RWPE2 (cell line): Measurements from ENCODE around the gene CLSTN2.

Experiments
- ATAC-seq: fragments of 200-7000 bp; cut with Tn5 transposase; 3 replicates; pipeline ENCODE4 v1.9.1; 2021; ENCODE audit warnings: low read depth
- DNase-seq: peaks from one replicate; pipeline ENCODE4 v3.0.0-alpha.2; 2020; ENCODE audit warnings: low spot score
- H3K27ac ChIP-seq: fragments of 450-650 bp; 2 replicates; pipeline ENCODE4 v1.5.1; 2017; ENCODE audit warnings: mild to moderate bottlenecking; ENCODE audit not compliant: poor library complexity, severe bottlenecking
- H3K27me3 ChIP-seq: fragments of 250-450 bp; sonication (Bioruptor Pico); 2 replicates; pipeline ENCODE4 v1.5.1; 2021; ENCODE audit warnings: mild to moderate bottlenecking, moderate library complexity; ENCODE audit not compliant: insufficient read depth, poor library complexity, severe bottlenecking
- H3K36me3 ChIP-seq: fragments of 250-450 bp; sonication (Bioruptor Pico); 2 replicates; pipeline ENCODE4 v1.5.1; 2020; ENCODE audit warnings: low read depth, mild to moderate bottlenecking, moderate library complexity
- H3K4me1 ChIP-seq: fragments of 250-450 bp; sonication (Bioruptor Pico); 2 replicates; pipeline ENCODE4 v1.5.1; 2021; ENCODE audit warnings: mild to moderate bottlenecking, moderate library complexity; ENCODE audit not compliant: insufficient read depth, poor library complexity, severe bottlenecking
- H3K4me3 ChIP-seq: fragments of 250-450 bp; sonication (Bioruptor Pico); 2 replicates; pipeline ENCODE4 v1.5.1; 2021; ENCODE audit warnings: mild to moderate bottlenecking, moderate library complexity; ENCODE audit not compliant: severe bottlenecking
- H3K9me3 ChIP-seq: fragments of 250-450 bp; sonication (Bioruptor Pico); 2 replicates; pipeline ENCODE4 v1.5.1; 2021; ENCODE audit warnings: mild to moderate bottlenecking, moderate library complexity; ENCODE audit not compliant: severe bottlenecking
- TF ChIP-seq, protein P1 (sequence below): fragments of 450-650 bp; IDR thresholded peaks from one replicate; pipeline ENCODE4 v1.5.1; 2017; ENCODE audit warnings: mild to moderate bottlenecking, moderate library complexity; ENCODE audit not compliant: poor library complexity, severe bottlenecking

The CLSTN2 gene

DNA sequence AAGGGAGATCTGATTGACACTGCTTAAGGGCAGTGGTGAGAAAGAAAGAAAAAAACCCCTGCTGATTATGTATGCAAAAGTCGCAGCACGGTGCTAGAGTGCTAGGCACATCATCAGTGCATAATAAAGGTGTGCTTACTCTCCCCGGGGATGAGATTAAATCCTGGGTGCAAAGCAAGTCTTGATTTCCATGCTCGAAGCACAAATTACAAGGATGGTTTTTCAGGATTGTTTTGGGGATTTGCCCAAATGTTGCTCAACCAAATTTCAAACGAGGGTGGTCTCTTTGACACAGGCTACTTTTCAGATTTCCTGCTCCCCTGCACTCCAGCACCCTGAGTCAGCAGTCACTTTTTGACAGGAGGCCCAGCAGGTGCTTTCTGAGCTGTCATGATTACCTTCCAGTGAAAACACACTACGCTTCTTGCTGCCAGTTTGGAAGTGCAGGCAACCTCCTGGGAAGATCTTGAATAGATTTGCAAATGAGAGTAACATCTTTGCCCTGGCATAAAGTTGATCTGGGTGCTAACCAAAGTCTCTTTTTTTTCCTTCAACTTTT lies 575.4 kb downstream of the CLSTN2 start:
- no peaks in the 10 kb centered on the region for H3K27me3 ChIP-seq
- no peak overlapping the region for H3K27ac ChIP-seq
- H3K4me3 ChIP-seq, result no peak overlapping the region
- TF ChIP-seq, protein P1, sequence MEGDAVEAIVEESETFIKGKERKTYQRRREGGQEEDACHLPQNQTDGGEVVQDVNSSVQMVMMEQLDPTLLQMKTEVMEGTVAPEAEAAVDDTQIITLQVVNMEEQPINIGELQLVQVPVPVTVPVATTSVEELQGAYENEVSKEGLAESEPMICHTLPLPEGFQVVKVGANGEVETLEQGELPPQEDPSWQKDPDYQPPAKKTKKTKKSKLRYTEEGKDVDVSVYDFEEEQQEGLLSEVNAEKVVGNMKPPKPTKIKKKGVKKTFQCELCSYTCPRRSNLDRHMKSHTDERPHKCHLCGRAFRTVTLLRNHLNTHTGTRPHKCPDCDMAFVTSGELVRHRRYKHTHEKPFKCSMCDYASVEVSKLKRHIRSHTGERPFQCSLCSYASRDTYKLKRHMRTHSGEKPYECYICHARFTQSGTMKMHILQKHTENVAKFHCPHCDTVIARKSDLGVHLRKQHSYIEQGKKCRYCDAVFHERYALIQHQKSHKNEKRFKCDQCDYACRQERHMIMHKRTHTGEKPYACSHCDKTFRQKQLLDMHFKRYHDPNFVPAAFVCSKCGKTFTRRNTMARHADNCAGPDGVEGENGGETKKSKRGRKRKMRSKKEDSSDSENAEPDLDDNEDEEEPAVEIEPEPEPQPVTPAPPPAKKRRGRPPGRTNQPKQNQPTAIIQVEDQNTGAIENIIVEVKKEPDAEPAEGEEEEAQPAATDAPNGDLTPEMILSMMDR, result no peak
- H3K36me3 ChIP-seq, result no peaks in the 10 kb centered on the region
- no peak for DNase-seq
- ATAC-seq, result no peak
- H3K9me3 ChIP-seq, result no peaks in the 10 kb centered on the region
- H3K4me1 ChIP-seq, result no peaks in the 10 kb centered on the region

DNA sequence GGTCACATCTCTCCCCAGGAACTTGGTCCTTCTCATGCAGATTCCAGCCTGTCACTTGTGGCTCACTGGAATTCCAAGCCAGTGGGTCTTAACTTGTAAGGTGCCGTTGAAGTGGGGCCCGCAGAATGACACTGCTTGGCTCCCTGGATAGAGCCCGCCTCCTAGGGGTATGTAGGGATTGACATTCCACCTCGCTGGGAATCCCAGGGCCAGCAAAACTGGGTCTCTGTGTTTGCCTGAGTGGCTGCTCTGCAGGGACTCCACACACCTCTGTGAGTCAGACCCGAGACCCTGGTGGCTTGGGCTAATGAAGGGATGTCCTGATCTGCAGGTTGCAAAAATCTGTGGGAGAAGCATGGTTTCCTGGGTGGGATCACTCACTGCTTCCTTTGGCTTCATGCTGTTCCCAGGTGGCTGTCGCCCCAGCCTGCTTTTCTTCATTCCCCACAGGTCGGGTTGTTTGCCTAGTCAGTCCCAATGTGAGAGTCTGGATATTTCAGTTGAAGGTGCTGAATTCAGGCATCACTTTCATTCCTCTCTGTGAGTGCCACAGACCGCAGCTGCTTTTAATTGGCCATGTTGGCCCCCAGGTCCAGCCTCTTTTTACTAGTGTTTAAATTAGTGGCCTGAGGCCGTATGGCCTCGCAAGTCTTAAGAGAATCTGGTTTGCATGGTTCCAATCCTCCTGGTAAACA lies 586.9 kb downstream of the CLSTN2 start:
- DNase-seq, result no peak
- ATAC-seq, result no peak
- no peaks in the 10 kb centered on the region for H3K9me3 ChIP-seq

DNA sequence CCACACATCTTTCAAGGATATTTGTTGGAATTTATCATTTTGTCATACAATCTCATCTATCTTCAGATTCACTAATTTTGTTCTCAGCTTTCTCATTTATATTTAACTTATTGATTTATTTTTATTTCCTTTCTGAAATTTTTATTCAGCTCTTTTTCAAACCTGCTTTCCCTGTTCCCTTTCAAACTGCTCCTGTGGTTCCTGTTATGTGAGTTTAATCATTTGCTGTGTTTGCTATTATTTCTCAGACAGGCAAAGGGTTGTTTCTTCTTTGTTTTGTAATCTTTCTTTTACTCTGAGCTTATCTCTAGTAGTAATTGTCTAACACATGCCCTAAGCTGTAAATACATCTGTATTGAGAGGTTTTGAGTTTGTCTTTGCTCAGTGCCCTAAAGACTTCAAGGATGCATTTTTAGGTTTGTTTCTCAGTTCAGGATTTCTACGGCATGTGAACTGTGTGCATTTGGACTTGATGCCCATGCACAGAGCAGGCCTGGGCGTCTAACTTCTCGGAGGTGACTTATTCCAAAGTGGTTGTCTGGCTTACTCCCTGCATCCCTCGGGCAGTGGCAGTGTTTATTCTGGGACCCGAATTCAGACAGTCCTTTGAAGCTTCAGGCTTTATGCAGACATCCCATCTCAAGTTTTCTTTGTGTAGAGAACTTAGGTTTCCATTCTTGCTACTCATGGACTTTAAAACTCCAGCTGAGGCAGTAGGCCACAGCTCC lies 587.8 kb downstream of the CLSTN2 start:
- H3K27me3 ChIP-seq, result no peaks in the 10 kb centered on the region
- H3K4me1 ChIP-seq, result no peaks in the 10 kb centered on the region
- H3K36me3 ChIP-seq, result no peaks in the 10 kb centered on the region
- H3K9me3 ChIP-seq, result no peaks in the 10 kb centered on the region
- DNase-seq (no peak), ATAC-seq (no peak)
- H3K4me3 ChIP-seq, result no peak overlapping the region
- no peak overlapping the region for H3K27ac ChIP-seq
- TF ChIP-seq, protein P1, result no peak

More for the DNA sequence above, 586.9 kb downstream of the CLSTN2 start:
- Histone ChIP-seq H3K36me3 (no peaks in the 10 kb centered on the region), H3K27me3 (no peaks in the 10 kb centered on the region), H3K4me3 (no peak overlapping the region), H3K4me1 (no peaks in the 10 kb centered on the region), H3K27ac (no peak overlapping the region)
- TF ChIP-seq, protein P1, result no peak

DNA sequence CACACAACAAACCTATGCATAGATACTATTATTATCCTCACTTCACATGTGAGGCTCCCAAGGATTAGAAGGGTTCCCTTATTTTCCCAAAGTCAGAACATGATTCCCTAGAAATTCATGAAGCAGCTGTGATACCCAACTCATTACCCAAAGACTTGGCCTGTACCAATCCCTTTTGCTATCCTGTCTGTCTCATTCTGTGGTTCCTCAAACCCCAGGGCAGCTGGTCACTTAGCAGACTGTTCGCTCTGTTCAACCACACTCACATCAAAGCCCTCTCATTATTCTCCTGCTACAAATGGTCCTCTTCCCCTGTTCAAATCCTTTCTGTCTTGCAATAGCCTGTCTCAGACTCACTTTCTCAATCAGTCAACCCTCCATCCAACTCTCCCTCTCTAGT lies 588.6 kb downstream of the CLSTN2 start:
- Histone ChIP-seq H3K4me3 (no peak overlapping the region), H3K27me3 (no peaks in the 10 kb centered on the region), H3K9me3 (no peaks in the 10 kb centered on the region), H3K4me1 (peaks cover 3% of the 10 kb centered on the region), H3K27ac (no peak overlapping the region), H3K36me3 (no peaks in the 10 kb centered on the region)
- ATAC-seq (no peak), DNase-seq (no peak)
- TF ChIP-seq, protein P1, result no peak
